Smooth muscle cell (in vitro differentiated cells): ENCODE results near the gene TRAF1. TPM values are rescaled to one million over a fixed set of nuclear protein-coding genes. Genes with fewer than 3 reads are reported as not detected.

Experiments used
- DNase-seq: peaks from one replicate; lab custom pipeline; 2025; ENCODE audit not compliant: unreplicated experiment; lab: John Stamatoyannopoulos, UW
- H2AFZ ChIP-seq: fragments of 200-600 bp; sonication (generic); 2 replicates; pipeline ENCODE4 v1.6.0; 2016; ENCODE audit warnings: antibody characterized with exemption, low read depth, mild to moderate bottlenecking
- H3F3A ChIP-seq: fragments of 200-600 bp; sonication (generic); 2 replicates; pipeline ENCODE4 v1.6.0; 2017; ENCODE audit warnings: antibody characterized with exemption, low read depth
- H3K27ac ChIP-seq: fragments of 200-600 bp; sonication (generic); 2 replicates; pipeline ENCODE4 v1.5.1; 2016; ENCODE audit warnings: low read depth, mild to moderate bottlenecking
- H3K27me3 ChIP-seq: fragments of 200-600 bp; sonication (generic); 2 replicates; pipeline ENCODE4 v1.6.1; 2016; ENCODE audit warnings: low read depth, mild to moderate bottlenecking
- H3K36me3 ChIP-seq: fragments of 200-600 bp; sonication (generic); 2 replicates; pipeline ENCODE4 v1.5.1; 2016; ENCODE audit warnings: low read depth
- H3K4me1 ChIP-seq: fragments of 200-600 bp; sonication (generic); 2 replicates; pipeline ENCODE4 v1.5.1; 2016; ENCODE audit warnings: low read depth
- H3K4me2 ChIP-seq: fragments of 200-600 bp; sonication (generic); 2 replicates; pipeline ENCODE4 v1.6.0; 2016; ENCODE audit warnings: mild to moderate bottlenecking
- H3K4me3 ChIP-seq: fragments of 200-600 bp; sonication (generic); 2 replicates; pipeline ENCODE4 v1.5.1; 2016; ENCODE audit warnings: mild to moderate bottlenecking
- H3K79me2 ChIP-seq: fragments of 200-600 bp; sonication (generic); 2 replicates; pipeline ENCODE4 v1.6.0; 2016; ENCODE audit warnings: low read depth, mild to moderate bottlenecking
- H3K9ac ChIP-seq: fragments of 200-600 bp; sonication (generic); 2 replicates; pipeline ENCODE4 v1.6.0; 2016; ENCODE audit warnings: low read depth
- H3K9me3 ChIP-seq: fragments of 200-600 bp; sonication (generic); replicated peaks from 2 replicates; pipeline ENCODE4 v1.5.1; 2016; ENCODE audit warnings: low read depth
- H4K20me1 ChIP-seq: fragments of 200-600 bp; sonication (generic); 2 replicates; pipeline ENCODE4 v1.6.0; 2016; ENCODE audit warnings: low read depth
- CTCF ChIP-seq: fragments of 200-600 bp; sonication (generic); IDR thresholded peaks from 2 replicates; pipeline ENCODE4 v1.5.1; 2017; ENCODE audit warnings: borderline replicate concordance, mild to moderate bottlenecking, antibody characterized with exemption; ENCODE audit not compliant: insufficient read depth, poor library complexity, severe bottlenecking
- WGBS: methylation state at CpG from one replicate; pipeline ENCODE4 v1.1.7; 2016; ENCODE audit warnings: low lambda C conversion rate; 5-methylcytosine and 5-hydroxymethylcytosine counted together
- polyA plus RNA-seq: library from polyadenylated mRNA; unstranded; fragments of >200 nt; fragmentation: Nextera tagmentation; extraction: Ambion mirVana; gene quantifications from 2 replicates; pipeline ENCODE4 v1.2.1, GENCODE V29; 2016
- total RNA-seq: library from RNA; depleted of rRNA; stranded (reverse); fragments of >200 nt; gene quantifications from 2 replicates; pipeline ENCODE4 v1.2.3, GENCODE V29; 2014

The TRAF1 gene
- total and polyA plus RNA-seq, 2 experiments from 2014 or later, result 2.9 to 5.4 TPM

DNA sequence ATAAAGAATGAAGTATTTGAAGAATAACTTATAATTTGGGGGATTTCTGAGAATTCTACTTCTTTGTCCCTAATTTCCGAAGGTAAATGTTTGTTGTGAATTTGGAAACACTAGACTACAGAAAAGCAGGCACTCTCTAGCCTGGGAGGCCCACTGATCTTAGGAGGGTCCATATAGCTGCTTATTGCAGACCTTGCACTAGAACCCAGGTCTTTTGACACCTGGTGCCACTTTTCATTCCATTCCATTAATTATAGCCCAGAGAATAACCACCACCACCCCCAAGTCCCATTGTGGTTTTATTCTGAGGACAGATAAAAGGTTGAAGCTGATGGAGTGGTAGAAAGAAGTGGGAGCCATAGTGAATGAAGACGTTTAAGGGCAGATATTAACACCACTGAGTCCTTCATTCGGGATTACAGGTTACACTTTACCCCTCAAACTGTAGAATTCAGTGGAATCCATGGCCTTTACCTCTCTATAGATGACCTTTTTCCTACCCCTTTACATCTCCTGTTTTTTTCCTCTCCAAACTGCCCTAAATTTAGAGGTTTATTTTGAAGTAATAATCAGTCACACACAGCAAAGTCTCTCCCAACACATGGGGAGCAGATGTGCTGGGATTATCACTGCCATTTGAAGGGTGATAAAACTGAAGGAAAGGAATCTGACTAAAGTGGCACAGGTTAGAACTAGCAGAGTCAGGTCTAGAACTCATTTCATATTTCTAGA, 71.8 kb downstream of the TRAF1 start:
- peaks cover 16% of the 10 kb centered on the region for H3K4me1 ChIP-seq
- H3K9ac ChIP-seq, result no peak overlapping the region
- no peaks in the 10 kb centered on the region for H3K27me3 ChIP-seq
- H3F3A ChIP-seq, result no peaks in the 10 kb centered on the region
- no peak for TF ChIP-seq CTCF
- no peak overlapping the region for H3K4me2 ChIP-seq
- H3K27ac ChIP-seq, result no peak overlapping the region
- no peak for DNase-seq
- no peaks in the 10 kb centered on the region for H3K79me2 ChIP-seq
- 89% methylated on average over 3 of the region's 3 CpGs for WGBS
- no peaks in the 10 kb centered on the region for H3K36me3 ChIP-seq
- no peak overlapping the region for H3K4me3 ChIP-seq
- H4K20me1 ChIP-seq, result no peaks in the 10 kb centered on the region
- H2AFZ ChIP-seq, result no peak overlapping the region
- no peaks in the 10 kb centered on the region for H3K9me3 ChIP-seq

GRCh38 chr9:120853198-120853597, 73.4 kb downstream of the TRAF1 start:
- H3K9ac ChIP-seq, result no peak overlapping the region
- WGBS, result 97% methylated on average over 6 of the region's 6 CpGs
- no peak for DNase-seq
- no peaks in the 10 kb centered on the region for H3K27me3 ChIP-seq
- no peaks in the 10 kb centered on the region for H3K36me3 ChIP-seq
- no peaks in the 10 kb centered on the region for H3F3A ChIP-seq
- H2AFZ ChIP-seq, result no peak overlapping the region
- H3K4me3 ChIP-seq, result no peak overlapping the region
- H3K4me1 ChIP-seq, result peaks cover 16% of the 10 kb centered on the region
- H4K20me1 ChIP-seq, result no peaks in the 10 kb centered on the region
- no peaks in the 10 kb centered on the region for H3K9me3 ChIP-seq
- no peak overlapping the region for H3K4me2 ChIP-seq
- no peaks in the 10 kb centered on the region for H3K79me2 ChIP-seq
- H3K27ac ChIP-seq, result no peak overlapping the region
- TF ChIP-seq CTCF, result no peak

Other genes starting within 250 kb of the TRAF1 start
- 6.0 and 9.8 TPM in 2 replicates for gene MEGF9, start 212.3 kb downstream of the TRAF1 start, total RNA-seq
- 1.8 and 2.7 TPM in 2 replicates for gene MEGF9, start 212.3 kb downstream of the TRAF1 start, polyA plus RNA-seq
- 17.2 and 35.4 TPM in 2 replicates for gene FBXW2, start 133.4 kb downstream of the TRAF1 start, total RNA-seq
- 22.1 and 28.6 TPM in 2 replicates for gene FBXW2, start 133.4 kb downstream of the TRAF1 start, polyA plus RNA-seq
- gene PSMD5, start 83.9 kb downstream of the TRAF1 start, total RNA-seq, result 17.7 and 18.6 TPM in 2 replicates
- gene PSMD5, start 83.9 kb downstream of the TRAF1 start, polyA plus RNA-seq, result 12.9 and 14.4 TPM in 2 replicates
- gene PHF19, start 49.6 kb downstream of the TRAF1 start, total RNA-seq, result 18.2 and 19.3 TPM in 2 replicates
- 14.1 and 16.0 TPM in 2 replicates for gene PHF19, start 49.6 kb downstream of the TRAF1 start, polyA plus RNA-seq
- gene C5, start 123.5 kb upstream of the TRAF1 start, total RNA-seq, result 0.76 and 4.4 TPM in 2 replicates
- gene C5, start 123.5 kb upstream of the TRAF1 start, polyA plus RNA-seq, result 0.19 and 0.57 TPM in 2 replicates
- 9.1 and 9.5 TPM in 2 replicates for gene CNTRL, start 148.2 kb upstream of the TRAF1 start, total RNA-seq
- 2.8 and 3.6 TPM in 2 replicates for gene CNTRL, start 148.2 kb upstream of the TRAF1 start, polyA plus RNA-seq